Activated T-helper 2 cell treated with anti-CD3 and anti-CD28 coated beads, Interferon-gamma antibody, Interleukin-2, Interleukin-4, amounts not matched to agents 10 μg/mL and 5 μg/mL and 100 μg/mL, durations not matched to agents 14 hours and 24 hours and 36 hours (primary cell): ENCODE results near the gene CEP89. TPM values are rescaled to one million over a fixed set of nuclear protein-coding genes. Genes with fewer than 3 reads are reported as not detected.

Source experiments
- DNase-seq: peaks from one replicate; pipeline ENCODE4 v3.0.0; 2021; ENCODE audit warnings: low spot score
- H3K27ac Mint-ChIP-seq: one replicate; pipeline ENCODE4 v1.8.0; 2021; ENCODE audit warnings: mixed read lengths
- H3K27me3 Mint-ChIP-seq: one replicate; pipeline ENCODE4 v1.8.0; 2021; ENCODE audit warnings: low read depth, mixed read lengths
- H3K36me3 Mint-ChIP-seq: one replicate; pipeline ENCODE4 v1.8.0; 2021; ENCODE audit warnings: low read depth, mixed read lengths
- H3K4me1 Mint-ChIP-seq: one replicate; pipeline ENCODE4 v1.8.0; 2021; ENCODE audit warnings: low read depth, mixed read lengths
- H3K4me3 Mint-ChIP-seq: one replicate; pipeline ENCODE4 v1.8.0; 2021; ENCODE audit warnings: low read depth, mild to moderate bottlenecking, moderate library complexity, mixed read lengths
- H3K9me3 Mint-ChIP-seq: one replicate; pipeline ENCODE4 v1.8.0; 2021; ENCODE audit warnings: mixed read lengths
- intact Hi-C: fragments of 100-400 bp; cut with micrococcal nuclease; formaldehyde crosslinking; loops from one replicate; pipeline ENCODE4 v1.15.1; 2023
- total RNA-seq: library from RNA; stranded (reverse); gene quantifications from 2 replicates; pipeline ENCODE4 v1.2.3, GENCODE V29; 2022

CEP89 gene
- total RNA-seq, 1 donor from 2014 or later: 18.0 TPM

- Mint-ChIP-seq H3K4me3 (no peak overlapping the region), H3K36me3 (no peaks in the 10 kb centered on the region), H3K9me3 (no peaks in the 10 kb centered on the region), H3K4me1 (no peaks in the 10 kb centered on the region), H3K27me3 (no peaks in the 10 kb centered on the region), H3K27ac (no peak overlapping the region)
- no peak for DNase-seq
- intact Hi-C loops: no loop called here
Measured at GRCh38 chr19:32881766-32882165, 90.0 kb downstream of the CEP89 start.

- no peaks in the 10 kb centered on the region for H3K27me3 Mint-ChIP-seq
- intact Hi-C loops: no loop called here
- no peak overlapping the region for H3K4me3 Mint-ChIP-seq
- no peak for DNase-seq
- H3K4me1 Mint-ChIP-seq: no peaks in the 10 kb centered on the region
- H3K9me3 Mint-ChIP-seq: no peaks in the 10 kb centered on the region
- H3K27ac Mint-ChIP-seq: no peak overlapping the region
- H3K36me3 Mint-ChIP-seq: no peaks in the 10 kb centered on the region
Measured at GRCh38 chr19:32880622-32881021, 91.1 kb downstream of the CEP89 start.

- intact Hi-C loops: no loop called here
- Mint-ChIP-seq H3K27me3 (no peaks in the 10 kb centered on the region), H3K4me3 (no peak overlapping the region), H3K27ac (no peak overlapping the region), H3K9me3 (no peaks in the 10 kb centered on the region), H3K36me3 (no peaks in the 10 kb centered on the region), H3K4me1 (no peaks in the 10 kb centered on the region)
- no peak for DNase-seq
Measured at GRCh38 chr19:32879741-32880140, 92.0 kb downstream of the CEP89 start.

GRCh38 chr19:32878988-32879387 is 92.8 kb downstream of the CEP89 start:
- Mint-ChIP-seq H3K27me3 (no peaks in the 10 kb centered on the region), H3K4me1 (no peaks in the 10 kb centered on the region), H3K4me3 (no peak overlapping the region), H3K9me3 (no peaks in the 10 kb centered on the region), H3K36me3 (no peaks in the 10 kb centered on the region), H3K27ac (no peak overlapping the region)
- intact Hi-C loops: no loop called here
- no peak for DNase-seq

GRCh38 chr19:32877977-32878745 is 93.6 kb downstream of the CEP89 start:
- Mint-ChIP-seq H3K9me3 (no peaks in the 10 kb centered on the region), H3K36me3 (no peaks in the 10 kb centered on the region), H3K27ac (no peak overlapping the region), H3K27me3 (no peaks in the 10 kb centered on the region), H3K4me3 (no peak overlapping the region), H3K4me1 (peaks cover 5% of the 10 kb centered on the region)
- intact Hi-C loops: no loop called here
- no peak for DNase-seq

GRCh38 chr19:32877323-32877912 is 94.3 kb downstream of the CEP89 start:
- H3K4me3 Mint-ChIP-seq: no peak overlapping the region
- H3K4me1 Mint-ChIP-seq: peaks cover 5% of the 10 kb centered on the region
- no peaks in the 10 kb centered on the region for H3K9me3 Mint-ChIP-seq

GRCh38 chr19:32876919-32877285 is 94.9 kb downstream of the CEP89 start:
- Mint-ChIP-seq H3K4me3 (no peak overlapping the region), H3K27ac (no peak overlapping the region), H3K4me1 (peaks cover 5% of the 10 kb centered on the region), H3K36me3 (no peaks in the 10 kb centered on the region), H3K9me3 (no peaks in the 10 kb centered on the region), H3K27me3 (no peaks in the 10 kb centered on the region)
- no peak for DNase-seq
- intact Hi-C loops: no loop called here

More at GRCh38 chr19:32877323-32877912, 94.3 kb downstream of the CEP89 start:
- Mint-ChIP-seq H3K36me3 (no peaks in the 10 kb centered on the region), H3K27me3 (no peaks in the 10 kb centered on the region), H3K27ac (no peak overlapping the region)
- intact Hi-C loops: no loop called here
- DNase-seq: no peak

- Mint-ChIP-seq H3K27me3 (no peaks in the 10 kb centered on the region), H3K4me1 (peaks cover 5% of the 10 kb centered on the region), H3K27ac (no peak overlapping the region), H3K36me3 (no peaks in the 10 kb centered on the region), H3K4me3 (no peak overlapping the region), H3K9me3 (no peaks in the 10 kb centered on the region)
- no peak for DNase-seq
- intact Hi-C loops: no loop called here
Measured at GRCh38 chr19:32876236-32876918, 95.4 kb downstream of the CEP89 start.

GRCh38 chr19:32875428-32875827 is 96.3 kb downstream of the CEP89 start:
- Mint-ChIP-seq H3K4me1 (peaks cover 5% of the 10 kb centered on the region), H3K27ac (no peak overlapping the region), H3K4me3 (no peak overlapping the region), H3K27me3 (no peaks in the 10 kb centered on the region), H3K9me3 (no peaks in the 10 kb centered on the region), H3K36me3 (no peaks in the 10 kb centered on the region)
- intact Hi-C loops: no loop called here
- DNase-seq: no peak

- no peak for DNase-seq
- no peaks in the 10 kb centered on the region for H3K27me3 Mint-ChIP-seq
- H3K9me3 Mint-ChIP-seq: no peaks in the 10 kb centered on the region
- intact Hi-C loops: no loop called here
- no peak overlapping the region for H3K4me3 Mint-ChIP-seq
- no peaks in the 10 kb centered on the region for H3K36me3 Mint-ChIP-seq
- peaks cover 5% of the 10 kb centered on the region for H3K4me1 Mint-ChIP-seq
- H3K27ac Mint-ChIP-seq: no peak overlapping the region
Measured at GRCh38 chr19:32874605-32875004, 97.2 kb downstream of the CEP89 start.

GRCh38 chr19:32873247-32873959 is 98.4 kb downstream of the CEP89 start:
- no peak for DNase-seq
- intact Hi-C loops: no loop called here
- Mint-ChIP-seq H3K9me3 (no peaks in the 10 kb centered on the region), H3K27ac (no peak overlapping the region), H3K4me1 (peaks cover 5% of the 10 kb centered on the region), H3K4me3 (no peak overlapping the region), H3K36me3 (no peaks in the 10 kb centered on the region), H3K27me3 (no peaks in the 10 kb centered on the region)

GRCh38 chr19:32872391-32872790 is 99.4 kb downstream of the CEP89 start:
- no peak overlapping the region for H3K27ac Mint-ChIP-seq
- peaks cover 5% of the 10 kb centered on the region for H3K4me1 Mint-ChIP-seq
- intact Hi-C loops: no loop called here
- no peak overlapping the region for H3K4me3 Mint-ChIP-seq
- H3K27me3 Mint-ChIP-seq: no peaks in the 10 kb centered on the region
- H3K36me3 Mint-ChIP-seq: no peaks in the 10 kb centered on the region
- no peaks in the 10 kb centered on the region for H3K9me3 Mint-ChIP-seq
- no peak for DNase-seq
